Measurements from ENCODE around the gene TMC8. TPM values are rescaled to one million over a fixed set of nuclear protein-coding genes. Genes with fewer than 3 reads are reported as not detected.

The TMC8 gene
- total RNA-seq, 2 donors from 2014 or later = 3.8 to 4.3 TPM

DNA sequence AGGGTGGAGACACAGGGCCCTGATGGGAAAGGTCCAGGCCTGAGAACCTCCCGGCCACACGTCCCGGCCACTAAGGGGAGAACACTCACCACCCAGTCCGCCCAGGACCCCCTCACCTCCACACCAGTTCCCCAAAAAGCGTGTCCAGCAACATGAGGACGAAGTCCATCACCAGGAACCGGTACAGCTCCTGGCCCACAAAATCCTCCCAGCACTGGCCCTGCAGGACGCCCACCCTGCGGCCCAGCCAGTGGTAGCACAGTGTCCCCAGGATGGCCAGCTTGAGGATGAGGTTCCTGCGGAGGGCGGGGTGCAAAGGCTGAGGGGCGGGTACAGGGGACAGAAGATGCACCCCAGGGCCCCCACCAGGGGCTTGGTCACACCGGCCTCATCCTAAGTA lies 10.0 kb upstream of the TMC8 start:
- intact Hi-C loops (cut with DNase I) = no loop called here
- DNase-seq (no peak), ATAC-seq (no peak)

- intact Hi-C loops (cut with DNase I) = no loop called here
Observed at GRCh38 chr17:78120971-78121800, 9.4 kb upstream of the TMC8 start.

DNA sequence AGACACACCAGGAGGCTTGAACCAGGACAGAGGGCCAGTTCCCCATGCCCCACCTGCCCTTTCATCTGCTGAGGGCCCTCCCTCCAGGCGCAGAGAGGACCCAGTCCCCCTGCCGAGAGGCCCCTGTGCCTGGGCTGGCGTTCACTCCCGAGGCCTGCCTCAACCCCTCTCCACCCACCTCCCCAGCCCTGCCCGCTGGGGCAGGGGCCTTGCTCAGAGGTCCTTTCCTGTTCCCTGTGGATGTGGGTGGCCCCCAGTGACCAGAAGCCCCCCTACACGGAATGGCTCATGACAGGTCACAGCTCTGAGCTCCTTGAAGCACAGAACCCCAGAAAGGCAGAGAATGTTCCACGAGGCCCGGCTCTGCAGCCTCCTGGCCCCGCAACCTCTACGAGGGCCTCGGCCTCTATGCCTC lies 8.8 kb upstream of the TMC8 start:
- DNase-seq (peak; percentile 17), ATAC-seq (no peak)
- intact Hi-C loops (cut with DNase I) = no loop called here

More at GRCh38 chr17:78120971-78121800, 9.4 kb upstream of the TMC8 start:
- DNase-seq (peak; percentile 22), ATAC-seq (peak in 1 of 2 donors; percentile 3)

- intact Hi-C loops (cut with DNase I) = no loop called here
- DNase-seq = no peak
- ATAC-seq = no peak
Observed at GRCh38 chr17:78122216-78122930, 8.2 kb upstream of the TMC8 start.

- ATAC-seq = no peak
- intact Hi-C loops (cut with DNase I) = no loop called here
- no peak for DNase-seq
Observed at GRCh38 chr17:78122931-78123249, 7.7 kb upstream of the TMC8 start.

DNA sequence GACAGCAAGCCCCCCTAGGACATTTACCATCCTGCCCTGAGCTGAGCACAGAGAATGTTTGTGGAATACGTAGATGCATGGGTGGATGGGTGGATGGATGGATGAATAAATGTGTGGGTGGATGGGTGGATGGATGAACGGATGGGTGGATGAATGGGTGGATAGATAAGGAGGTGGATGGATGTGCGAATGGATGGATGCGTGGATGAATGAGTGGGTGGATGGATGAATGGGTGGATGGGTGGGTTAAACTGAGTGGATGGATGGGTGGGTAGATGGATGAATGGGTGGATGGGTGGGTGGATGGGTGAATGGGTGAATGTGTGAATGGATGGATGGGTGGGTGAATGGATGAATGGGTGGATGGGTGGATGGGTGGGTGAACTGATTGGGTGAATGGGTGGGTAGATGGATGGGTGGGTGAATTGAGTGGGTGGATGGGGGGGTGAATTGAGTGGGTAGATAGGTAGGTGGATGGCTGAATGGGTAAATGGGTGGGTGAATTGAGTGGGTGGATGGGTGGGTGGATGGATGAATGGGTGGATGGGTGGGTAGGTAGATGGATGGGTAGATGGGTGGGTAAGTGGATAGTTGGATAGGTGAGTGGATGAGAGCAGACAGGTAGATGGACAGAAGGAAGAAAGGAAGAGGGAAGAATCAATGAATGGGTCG lies 7.2 kb upstream of the TMC8 start:
- intact Hi-C loops (cut with DNase I) = no loop called here
- ATAC-seq (no peak), DNase-seq (no peak)

DNA sequence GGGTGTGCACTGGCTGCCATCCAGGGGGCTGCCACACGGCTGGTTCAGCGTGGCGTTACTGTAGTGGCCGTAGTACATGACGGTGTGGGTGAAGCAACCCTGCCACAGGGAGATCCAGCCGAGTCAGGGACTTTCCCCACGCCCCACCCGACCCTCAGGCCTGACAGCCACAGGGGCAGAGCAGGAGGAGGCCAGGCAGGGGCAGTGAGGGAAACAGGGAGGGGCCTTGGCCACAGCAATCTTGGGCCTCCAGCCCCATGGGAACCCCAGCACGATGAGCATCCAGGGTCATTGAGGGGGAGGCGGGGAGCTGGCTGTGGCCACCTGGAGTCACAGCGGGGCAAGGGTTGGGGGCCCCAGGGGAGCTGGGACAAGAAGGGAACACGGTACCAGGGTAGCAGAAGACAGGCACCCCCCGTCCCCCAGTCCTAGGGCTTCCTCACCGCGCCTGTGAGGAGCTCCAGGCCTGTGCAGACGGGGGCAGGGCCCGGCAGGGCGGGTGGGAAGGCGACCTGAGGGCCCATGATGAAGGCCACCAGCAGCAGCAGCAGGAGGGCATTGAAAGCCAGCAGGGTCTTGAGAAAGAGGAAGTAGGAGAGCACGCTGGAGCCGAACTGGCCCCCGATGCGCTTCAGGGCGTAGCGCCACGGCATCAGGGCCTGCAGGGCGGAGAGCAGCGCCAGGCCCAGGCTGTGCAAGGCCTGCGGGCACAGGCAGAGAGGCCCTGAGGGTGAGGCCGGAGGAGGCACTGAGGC lies 6.3 kb upstream of the TMC8 start:
- ATAC-seq = no peak
- no peak for DNase-seq
- intact Hi-C loops (cut with DNase I) = no loop called here

DNA sequence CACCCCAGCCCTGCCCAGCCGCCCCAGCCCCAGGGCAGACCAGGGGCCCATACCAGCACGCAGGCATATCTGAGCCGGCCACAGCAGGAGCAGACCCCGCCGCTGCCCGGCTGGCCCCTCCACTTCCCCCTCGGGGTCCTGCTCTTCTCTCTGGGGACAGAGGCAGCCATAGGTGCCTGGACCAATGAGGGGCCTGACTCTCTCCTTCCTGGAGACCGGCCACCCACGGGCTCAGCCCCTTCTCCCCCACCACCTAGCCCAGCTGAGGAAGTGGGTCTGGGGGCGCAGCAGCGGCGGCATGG lies 5.8 kb upstream of the TMC8 start:
- DNase-seq (no peak), ATAC-seq (no peak)
- intact Hi-C loops (cut with DNase I) = loop anchor here in 1 of 2 donors (5.0 kb wide), 1 partner anchor 53 kb away; no protein-coding TSS in a partner anchor

- intact Hi-C loops (cut with DNase I) = loop anchor here in 1 of 2 donors (5.0 kb wide), 1 partner anchor 52 kb away; no protein-coding TSS in a partner anchor
- ATAC-seq (no peak), DNase-seq (no peak)
Observed at GRCh38 chr17:78125138-78125913, 5.2 kb upstream of the TMC8 start.

GRCh38 chr17:78125976-78126894 lies 4.3 kb upstream of the TMC8 start:
- intact Hi-C loops (cut with DNase I) = loop anchor here in 1 of 2 donors (5.0 kb wide), 1 partner anchor 51 kb away; no protein-coding TSS in a partner anchor
- no peak for DNase-seq
- ATAC-seq = no peak

- DNase-seq = no peak
Observed at GRCh38 chr17:78126895-78127238, 3.7 kb upstream of the TMC8 start.

DNA sequence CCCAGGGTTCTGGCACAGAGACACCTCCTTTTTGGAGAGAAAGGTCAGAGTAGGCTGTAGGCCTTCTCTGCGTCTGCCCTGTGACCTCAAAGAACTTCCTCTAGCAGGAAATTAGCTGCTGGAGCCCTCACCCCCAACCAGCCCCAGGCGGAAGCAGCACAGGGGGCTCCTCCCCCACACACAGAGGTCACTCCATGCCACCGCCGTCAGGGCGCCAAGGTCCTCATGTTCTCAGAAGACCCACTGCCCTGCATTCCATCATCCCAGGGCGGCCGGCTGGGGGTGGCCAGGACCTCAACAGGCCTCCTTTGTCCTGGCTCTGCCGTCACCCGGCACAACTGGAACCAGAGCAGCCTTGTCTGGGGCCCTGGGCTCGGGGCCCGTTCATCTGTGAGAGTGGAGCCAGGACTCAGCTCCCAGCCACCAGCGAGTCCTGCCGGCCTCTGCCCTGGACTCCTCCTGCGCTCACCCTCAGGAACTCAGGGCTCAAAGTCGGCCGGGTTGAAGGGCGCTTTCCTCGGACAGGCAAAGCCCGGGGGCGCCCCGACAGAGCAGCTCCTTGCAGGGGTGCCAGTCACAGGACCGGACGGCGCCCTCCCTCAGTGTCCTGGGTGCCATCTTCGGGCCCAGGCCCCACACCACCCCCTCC lies 3.2 kb upstream of the TMC8 start:
- ATAC-seq (peak; percentile 48 to 54), DNase-seq (peak; percentile 81)
- intact Hi-C loops (cut with DNase I) = loop anchor here in 1 of 2 donors (5.0 kb wide), 1 partner anchor 50 kb away; no protein-coding TSS in a partner anchor

More at GRCh38 chr17:78126895-78127238, 3.7 kb upstream of the TMC8 start:
- ATAC-seq = no peak
- intact Hi-C loops (cut with DNase I) = loop anchor here in 1 of 2 donors (5.0 kb wide), 1 partner anchor 50 kb away; no protein-coding TSS in a partner anchor

GRCh38 chr17:78127888-78128550 lies 2.6 kb upstream of the TMC8 start:
- no peak for DNase-seq
- peak; percentile 12 to 16 for ATAC-seq
- intact Hi-C loops (cut with DNase I) = loop anchor here in 1 of 2 donors (5.0 kb wide), 1 partner anchor 49 kb away; no protein-coding TSS in a partner anchor

DNA sequence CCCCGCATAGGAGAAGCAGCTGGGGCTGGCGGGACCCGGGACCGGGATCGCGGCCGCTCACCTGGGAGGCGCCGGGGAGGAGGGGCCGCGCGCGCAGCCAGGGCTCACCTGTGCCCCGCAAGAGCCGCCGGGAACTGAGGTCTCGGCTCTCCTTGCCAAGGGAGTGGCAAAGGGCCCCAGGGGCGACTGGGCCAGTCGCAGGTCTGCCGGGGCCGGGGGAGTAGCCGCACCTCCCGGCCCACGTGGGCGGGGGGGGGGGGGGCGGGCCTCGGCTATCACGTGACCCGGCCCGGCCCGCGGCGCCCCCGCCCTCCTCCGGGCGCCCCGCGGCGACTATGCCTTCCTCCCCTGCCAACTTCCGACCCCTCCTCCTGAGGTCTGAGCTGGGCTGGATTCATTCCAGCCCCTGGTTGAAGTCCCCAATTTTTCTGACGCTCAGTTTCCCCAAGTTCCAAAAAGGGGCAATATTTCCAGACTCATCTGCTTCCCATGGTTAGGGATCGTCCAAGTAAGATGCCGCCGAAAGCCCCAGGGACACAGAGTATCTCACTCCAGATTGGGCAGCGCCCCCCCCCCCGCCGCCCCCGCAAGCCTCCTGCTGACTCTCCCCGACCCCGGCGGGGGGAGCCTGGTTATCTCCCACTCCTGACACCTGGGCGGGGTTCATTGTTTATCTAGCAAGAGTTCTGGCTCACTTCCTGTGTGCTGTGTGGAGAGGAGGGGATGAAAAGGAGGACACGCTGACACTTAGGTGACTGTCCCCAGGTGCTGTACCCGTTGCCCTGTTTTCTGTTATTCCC lies 1.8 kb upstream of the TMC8 start, which contains the start of gene TMC6:
Gene TMC6, minus strand, starts transcription at position 205 of the 800 bp plus-strand sequence. CDS start 1,923 bp downstream, outside the sequence.
- ATAC-seq = peak; percentile 41
- peak; percentile 61 for DNase-seq
- intact Hi-C loops (cut with DNase I) = loop anchor here in 1 of 2 donors (5.0 kb wide), 1 partner anchor 49 kb away; no protein-coding TSS in a partner anchor

All from left cardiac atrium (tissue), 4 donors.